Keratinocyte (primary cell): ENCODE data around the gene ACSL3. TPM values are rescaled to one million over a fixed set of nuclear protein-coding genes. Genes with fewer than 3 reads are reported as not detected.

Experiments
- DNase-seq: peaks from one replicate; pipeline ENCODE4 v3.0.0-alpha.2; 2011; ENCODE audit warnings: low read depth, missing footprints, low spot score
- FAIRE-seq: peaks from 2 replicates; lab custom pipeline; 2011; peaks lifted over from hg19 to GRCh38; lab: Jason Lieb, UNC
- H2AFZ ChIP-seq: 2 replicates; pipeline ENCODE4 v1.6.0; 2012; ENCODE audit warnings: low read length, control low read depth, inconsistent platforms; ENCODE audit not compliant: control insufficient read depth
- H3K27ac ChIP-seq: 2 replicates; pipeline ENCODE4 v1.5.1; 2011; ENCODE audit warnings: low read length; ENCODE audit not compliant: control insufficient read depth, insufficient read depth
- H3K27me3 ChIP-seq: 3 replicates; pipeline ENCODE4 v1.6.0; 2011; ENCODE audit warnings: low read length; ENCODE audit not compliant: control insufficient read depth, insufficient read depth; ENCODE audit errors: extremely low read depth
- H3K36me3 ChIP-seq, 2 experiments: 2 replicates in 1 of 2; 3 replicates in 1 of 2; pipeline ENCODE4 v1.5.1; 2011; ENCODE audit warnings: low read length in 2 of 2, mild to moderate bottlenecking in 1 of 2; ENCODE audit not compliant: control insufficient read depth in 2 of 2, insufficient read depth in 2 of 2; ENCODE audit errors: extremely low read depth in 1 of 2
- H3K4me1 ChIP-seq: 3 replicates; pipeline ENCODE4 v1.5.1; 2011; ENCODE audit warnings: low read length; ENCODE audit not compliant: control insufficient read depth, insufficient read depth; ENCODE audit errors: extremely low read depth
- H3K4me2 ChIP-seq: 3 replicates; pipeline ENCODE4 v1.6.0; 2011; ENCODE audit warnings: low read depth, low read length; ENCODE audit not compliant: control insufficient read depth, insufficient read depth; ENCODE audit errors: extremely low read depth
- H3K4me3 ChIP-seq, 3 experiments: fragments of 200-600 bp in 1 of 3; sonication (generic) in 1 of 3; 2 replicates in 2 of 3; 3 replicates in 1 of 3; pipeline ENCODE4 v1.5.1; 2011 to 2016; ENCODE audit warnings: low read length in 3 of 3, mild to moderate bottlenecking in 3 of 3, control low read depth in 2 of 3, inconsistent platforms in 1 of 3, low read depth in 1 of 3, mixed read lengths in 1 of 3, mixed run types in 1 of 3, moderate library complexity in 1 of 3; ENCODE audit not compliant: control insufficient read depth in 2 of 3, insufficient read depth in 2 of 3; ENCODE audit errors: extremely low read depth in 1 of 3
- H3K79me2 ChIP-seq: 2 replicates; pipeline ENCODE4 v1.6.0; 2012; ENCODE audit warnings: low read length; ENCODE audit not compliant: control insufficient read depth, insufficient read depth
- H3K9ac ChIP-seq: 3 replicates; pipeline ENCODE4 v1.6.0; 2011; ENCODE audit warnings: low read length; ENCODE audit not compliant: control insufficient read depth, insufficient read depth; ENCODE audit errors: extremely low read depth
- H3K9me1 ChIP-seq: 3 replicates; pipeline ENCODE4 v1.6.0; 2011; ENCODE audit warnings: low read length; ENCODE audit not compliant: control insufficient read depth, insufficient read depth; ENCODE audit errors: extremely low read depth
- H3K9me3 ChIP-seq: 2 replicates; pipeline ENCODE4 v1.5.1; 2012; ENCODE audit warnings: low read depth, low read length; ENCODE audit not compliant: control insufficient read depth
- H4K20me1 ChIP-seq: 3 replicates; pipeline ENCODE4 v1.6.0; 2011; ENCODE audit warnings: low read length; ENCODE audit not compliant: control insufficient read depth, insufficient read depth; ENCODE audit errors: extremely low read depth
- EZH2 ChIP-seq: IDR thresholded peaks from one replicate; pipeline ENCODE4 v1.6.1; 2012; ENCODE audit warnings: inconsistent platforms, mild to moderate bottlenecking, low read length, moderate library complexity
- dilution Hi-C: fragments of 300-500 bp; cut with MboI; formaldehyde crosslinking; loops from one replicate; pipeline ENCODE4 v1.7.0; 2020; ENCODE audit warnings: low sequenced_read_pairs; ENCODE audit not compliant: extremely low pct_ligation_motif_present
- polyA plus RNA-seq, 5 experiments: library from polyadenylated mRNA; depleted of rRNA in 3 of 5; stranded (reverse) in 3 of 5; stranded (forward) in 1 of 5; unstranded in 1 of 5; fragments of >200 nt; gene quantifications; 1 replicate in 1 of 5; 2 replicates in 3 of 5; 3 replicates in 1 of 5; pipeline versions ENCODE4 v1.2.1 to v1.2.3, GENCODE V29; 2011 to 2012; ENCODE audit warnings: missing spikeins in 2 of 5, low read depth in 1 of 5, low replicate concordance in 1 of 5
- TF ChIP-seq, protein P1 (sequence below), 3 experiments: IDR thresholded peaks in 1 of 3; conservative IDR thresholded peaks in 1 of 3; optimal IDR thresholded peaks in 1 of 3; 2 replicates in 2 of 3; 3 replicates in 1 of 3; pipeline versions ENCODE3 to v1.5.1; 2011; ENCODE audit warnings: low read length in 3 of 3, mild to moderate bottlenecking in 3 of 3, moderate library complexity in 2 of 3, control low read depth in 1 of 3, inconsistent platforms in 1 of 3; ENCODE audit not compliant: insufficient read depth in 2 of 3; ENCODE audit errors: extremely low read depth in 1 of 3

ACSL3 gene
- polyA plus RNA-seq, 1 donor (not counting 4 experiments of a cell fraction or from before 2014, with no cell fraction given): 197 TPM

- TF ChIP-seq EZH2: no peak
- TF ChIP-seq, protein P1, sequence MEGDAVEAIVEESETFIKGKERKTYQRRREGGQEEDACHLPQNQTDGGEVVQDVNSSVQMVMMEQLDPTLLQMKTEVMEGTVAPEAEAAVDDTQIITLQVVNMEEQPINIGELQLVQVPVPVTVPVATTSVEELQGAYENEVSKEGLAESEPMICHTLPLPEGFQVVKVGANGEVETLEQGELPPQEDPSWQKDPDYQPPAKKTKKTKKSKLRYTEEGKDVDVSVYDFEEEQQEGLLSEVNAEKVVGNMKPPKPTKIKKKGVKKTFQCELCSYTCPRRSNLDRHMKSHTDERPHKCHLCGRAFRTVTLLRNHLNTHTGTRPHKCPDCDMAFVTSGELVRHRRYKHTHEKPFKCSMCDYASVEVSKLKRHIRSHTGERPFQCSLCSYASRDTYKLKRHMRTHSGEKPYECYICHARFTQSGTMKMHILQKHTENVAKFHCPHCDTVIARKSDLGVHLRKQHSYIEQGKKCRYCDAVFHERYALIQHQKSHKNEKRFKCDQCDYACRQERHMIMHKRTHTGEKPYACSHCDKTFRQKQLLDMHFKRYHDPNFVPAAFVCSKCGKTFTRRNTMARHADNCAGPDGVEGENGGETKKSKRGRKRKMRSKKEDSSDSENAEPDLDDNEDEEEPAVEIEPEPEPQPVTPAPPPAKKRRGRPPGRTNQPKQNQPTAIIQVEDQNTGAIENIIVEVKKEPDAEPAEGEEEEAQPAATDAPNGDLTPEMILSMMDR (optimal IDR thresholded peaks at IDR 0.05 in 1 of 3, IDR thresholded peaks at IDR 0.05 in 1 of 3, conservative IDR thresholded peaks at IDR 0.05 in 1 of 3; ENCODE audit: extremely low read depth in 1 of 3, insufficient read depth in 2 of 3, low read length in 3 of 3): no peak
- Histone ChIP-seq H3K36me3 (peaks cover 17% of the 10 kb centered on the region in 2 experiments), H3K4me3 (no peak overlapping the region), H3K4me2 (no peak overlapping the region), H3K9me1 (no peaks in the 10 kb centered on the region), H2AFZ (no peak overlapping the region), H3K79me2 (peaks cover 9% of the 10 kb centered on the region), H3K9me3 (no peaks in the 10 kb centered on the region), H3K9ac (no peak overlapping the region), H4K20me1 (no peaks in the 10 kb centered on the region), H3K27ac (no peak overlapping the region), H3K27me3 (no peaks in the 10 kb centered on the region), H3K4me1 (no peaks in the 10 kb centered on the region)
- dilution Hi-C loops: no loop called here
- DNase-seq: no peak
- no peak for FAIRE-seq
These were observed 61.4 kb downstream of the ACSL3 start for GRCh38 chr2:222922019-222922800.

DNA sequence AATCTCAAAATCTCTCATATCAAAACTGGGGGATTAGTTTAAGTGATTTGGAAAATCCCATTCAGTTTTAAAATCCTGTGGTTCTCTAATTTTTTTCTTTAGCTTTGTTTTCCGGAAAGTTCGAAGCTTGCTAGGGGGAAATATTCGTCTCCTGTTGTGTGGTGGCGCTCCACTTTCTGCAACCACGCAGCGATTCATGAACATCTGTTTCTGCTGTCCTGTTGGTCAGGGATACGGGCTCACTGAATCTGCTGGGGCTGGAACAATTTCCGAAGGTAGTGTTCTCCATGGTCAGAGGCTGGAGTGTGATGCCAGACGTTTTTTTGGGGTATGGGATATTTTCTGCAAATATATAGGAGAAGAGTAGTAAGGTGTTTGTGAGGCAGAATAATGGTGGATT lies 66.1 kb downstream of the ACSL3 start:
- Histone ChIP-seq H3K4me1 (no peaks in the 10 kb centered on the region), H3K9ac (no peak overlapping the region), H4K20me1 (no peaks in the 10 kb centered on the region), H3K79me2 (peaks cover 4% of the 10 kb centered on the region), H3K36me3 (peaks cover 13 to 24% of the 10 kb centered on the region in 2 experiments), H3K4me2 (no peak overlapping the region), H3K4me3 (no peak overlapping the region), H2AFZ (no peak overlapping the region), H3K9me3 (no peaks in the 10 kb centered on the region), H3K27ac (no peak overlapping the region), H3K27me3 (no peaks in the 10 kb centered on the region), H3K9me1 (no peaks in the 10 kb centered on the region)
- DNase-seq: no peak
- TF ChIP-seq EZH2: no peak
- TF ChIP-seq, protein P1 (optimal IDR thresholded peaks at IDR 0.05 in 1 of 3, IDR thresholded peaks at IDR 0.05 in 1 of 3, conservative IDR thresholded peaks at IDR 0.05 in 1 of 3; ENCODE audit: extremely low read depth in 1 of 3, insufficient read depth in 2 of 3, low read length in 3 of 3): no peak
- no peak for FAIRE-seq
- dilution Hi-C loops: no loop called here
